SK-N-SH (cell line): Measurements from ENCODE around the gene HSPB3. TPM values are rescaled to one million over a fixed set of nuclear protein-coding genes. Genes with fewer than 3 reads are reported as not detected.

Experiments
- CTCF ChIA-PET: fragments of 300-600, 350-600 bp; formaldehyde crosslinking; extraction: SDS; loops from one replicate; lab custom pipeline; 2021; lab: Yijun Ruan, JAX
- POLR2A ChIA-PET: fragments of 350-600 bp; sonication (Branson Sonifier 250); formaldehyde crosslinking; extraction: SDS; loops from one replicate; lab custom pipeline; 2020; ENCODE audit warnings: antibody characterized with exemption, inconsistent platforms; lab: Yijun Ruan, JAX
- DNase-seq: peaks from one replicate; pipeline ENCODE4 v3.0.0; 2012
- H2AFZ ChIP-seq: fragments of 200-600 bp; sonication (generic); 2 replicates; pipeline ENCODE4 v1.8.1; 2016; ENCODE audit warnings: antibody characterized with exemption, mild to moderate bottlenecking, low read depth
- H3F3A ChIP-seq: fragments of 200-600 bp; sonication (generic); replicated peaks from 2 replicates; pipeline ENCODE3; 2016; ENCODE audit warnings: antibody characterized with exemption, mild to moderate bottlenecking; ENCODE audit not compliant: insufficient read depth
- H3K27ac ChIP-seq, 2 experiments: fragments of 200-500 bp in 1 of 2; fragments of 200-600 bp in 1 of 2; sonication (Bioruptor generic) in 1 of 2; sonication (generic), shearing (Covaris generic) in 1 of 2; 2 replicates each; pipeline versions ENCODE4 v1.5.1 to v1.6.1; 2014 to 2016; ENCODE audit warnings: low read depth in 2 of 2, inconsistent platforms in 1 of 2, low read length in 1 of 2, mild to moderate bottlenecking in 1 of 2, mixed read lengths in 1 of 2
- H3K27me3 ChIP-seq: fragments of 200-600 bp; sonication (generic), shearing (Covaris generic); 2 replicates; pipeline ENCODE4 v1.6.1; 2016; ENCODE audit warnings: mixed run types; ENCODE audit not compliant: insufficient read depth
- H3K36me3 ChIP-seq, 2 experiments: fragments of 200-500 bp in 1 of 2; fragments of 200-600 bp in 1 of 2; sonication (Bioruptor generic) in 1 of 2; sonication (generic) in 1 of 2; replicated peaks in 1 of 2; 2 replicates each; pipeline versions ENCODE3 to v1.5.1; 2014 to 2016; ENCODE audit warnings: low read length in 1 of 2, mild to moderate bottlenecking in 1 of 2; ENCODE audit not compliant: insufficient read depth in 2 of 2, control insufficient read depth in 1 of 2
- H3K4me1 ChIP-seq, 2 experiments: fragments of 200-500 bp in 1 of 2; fragments of 200-600 bp in 1 of 2; sonication (Bioruptor generic) in 1 of 2; sonication (generic), shearing (Covaris generic) in 1 of 2; 2 replicates each; pipeline versions ENCODE4 v1.5.1 to v1.6.1; 2014 to 2016; ENCODE audit warnings: low read depth in 1 of 2, low read length in 1 of 2, mixed run types in 1 of 2; ENCODE audit not compliant: insufficient read depth in 2 of 2, control insufficient read depth in 1 of 2
- H3K4me2 ChIP-seq: fragments of 200-600 bp; sonication (generic), shearing (Covaris generic); 2 replicates; pipeline ENCODE4 v1.6.1; 2017; ENCODE audit warnings: mixed run types
- H3K4me3 ChIP-seq, 2 experiments: fragments of 200-500 bp in 1 of 2; fragments of 200-600 bp in 1 of 2; sonication (Bioruptor generic) in 1 of 2; sonication (generic), shearing (Covaris generic) in 1 of 2; 2 replicates each; pipeline versions ENCODE4 v1.5.1 to v1.8.1; 2014 to 2016; ENCODE audit warnings: low read depth in 2 of 2, inconsistent platforms in 1 of 2, low read length in 1 of 2, mild to moderate bottlenecking in 1 of 2, mixed read lengths in 1 of 2, moderate library complexity in 1 of 2
- H3K79me2 ChIP-seq: fragments of 200-600 bp; sonication (generic); 2 replicates; pipeline ENCODE4 v1.8.1; 2017; ENCODE audit warnings: mild to moderate bottlenecking; ENCODE audit not compliant: insufficient read depth
- H3K9ac ChIP-seq: fragments of 200-600 bp; sonication (generic); 2 replicates; pipeline ENCODE4 v1.6.1; 2017; ENCODE audit warnings: mixed run types
- H3K9me2 ChIP-seq: fragments of 200-600 bp; sonication (generic); 2 replicates; pipeline ENCODE4 v1.6.1; 2017; ENCODE audit warnings: mixed run types
- H3K9me3 ChIP-seq: fragments of 200-600 bp; sonication (generic); 2 replicates; pipeline ENCODE4 v1.6.1; 2017; ENCODE audit warnings: mixed run types, mild to moderate bottlenecking, moderate library complexity
- H4K20me1 ChIP-seq: fragments of 200-600 bp; sonication (generic); 2 replicates; pipeline ENCODE4 v1.6.1; 2017; ENCODE audit warnings: mild to moderate bottlenecking, mixed run types; ENCODE audit not compliant: insufficient read depth
- EP300 ChIP-seq, 2 experiments: IDR thresholded peaks; 2 replicates each; pipeline versions ENCODE4 v1.4.0 to v1.6.1; 2012; ENCODE audit warnings: borderline replicate concordance in 1 of 2, low read depth in 1 of 2, low read length in 1 of 2
- EZH2phosphoT487 ChIP-seq: fragments of 200-600 bp; sonication (generic); IDR thresholded peaks from 2 replicates; pipeline ENCODE4 v1.6.1; 2017; ENCODE audit warnings: low read depth, mixed run types, mild to moderate bottlenecking, antibody characterized with exemption, moderate library complexity, borderline replicate concordance
- FOSL2 ChIP-seq: IDR thresholded peaks from 2 replicates; pipeline ENCODE4 v1.4.0; 2012; ENCODE audit warnings: low read depth, mild to moderate bottlenecking, moderate library complexity, borderline replicate concordance
- FOXM1 ChIP-seq: IDR thresholded peaks from 2 replicates; pipeline ENCODE4 v1.4.0; 2012; ENCODE audit warnings: low read depth, mild to moderate bottlenecking
- JUND ChIP-seq: IDR thresholded peaks from 2 replicates; pipeline ENCODE4 v1.4.0; 2012
- NFIC ChIP-seq: IDR thresholded peaks from 2 replicates; pipeline ENCODE4 v1.4.0; 2012; ENCODE audit warnings: borderline replicate concordance
- POLR2AphosphoS5 ChIP-seq: IDR thresholded peaks from 2 replicates; pipeline ENCODE4 v1.6.1; 2012; ENCODE audit warnings: low read depth, low read length
- RXRA ChIP-seq: IDR thresholded peaks from 2 replicates; pipeline ENCODE4 v1.4.0; 2012; ENCODE audit warnings: low read depth, mild to moderate bottlenecking, borderline replicate concordance
- TAF1 ChIP-seq: IDR thresholded peaks from 2 replicates; pipeline ENCODE4 v1.6.1; 2012; ENCODE audit warnings: low read depth, mild to moderate bottlenecking, low read length, moderate library complexity, borderline replicate concordance
- TCF12 ChIP-seq: IDR thresholded peaks from 2 replicates; pipeline ENCODE4 v1.4.0; 2012
- WGBS: methylation state at CpG from one replicate; pipeline ENCODE4 v1.1.6; 2017; ENCODE audit warnings: low lambda C conversion rate; 5-methylcytosine and 5-hydroxymethylcytosine counted together
- polyA plus RNA-seq, 3 experiments: library from polyadenylated mRNA; depleted of rRNA; stranded (reverse); fragments of >200 nt; gene quantifications; 2 replicates each; pipeline ENCODE4 v1.2.3, GENCODE V29; 2012
- TF ChIP-seq, protein P1 (sequence below): IDR thresholded peaks from 2 replicates; pipeline ENCODE4 v1.6.1; 2012; ENCODE audit warnings: mild to moderate bottlenecking, low read depth, low read length, moderate library complexity
- TF ChIP-seq, protein P2 (sequence below): fragments of 150-350 bp; IDR thresholded peaks from 2 replicates; pipeline ENCODE4 v1.6.1; 2016; ENCODE audit warnings: mild to moderate bottlenecking, low read depth, low read length
- TF ChIP-seq, protein P3 (sequence below): fragments of 150-350 bp; IDR thresholded peaks from 2 replicates; pipeline ENCODE4 v1.6.1; 2017; ENCODE audit warnings: antibody characterized with exemption, low read length, low read depth, borderline replicate concordance
- TF ChIP-seq, protein P4 (sequence below): IDR thresholded peaks from 2 replicates; pipeline ENCODE4; 2012

The HSPB3 gene
- polyA plus RNA-seq, 1 of the 3 experiments (the other 2 are of a cell fraction): 3.3 TPM

DNA sequence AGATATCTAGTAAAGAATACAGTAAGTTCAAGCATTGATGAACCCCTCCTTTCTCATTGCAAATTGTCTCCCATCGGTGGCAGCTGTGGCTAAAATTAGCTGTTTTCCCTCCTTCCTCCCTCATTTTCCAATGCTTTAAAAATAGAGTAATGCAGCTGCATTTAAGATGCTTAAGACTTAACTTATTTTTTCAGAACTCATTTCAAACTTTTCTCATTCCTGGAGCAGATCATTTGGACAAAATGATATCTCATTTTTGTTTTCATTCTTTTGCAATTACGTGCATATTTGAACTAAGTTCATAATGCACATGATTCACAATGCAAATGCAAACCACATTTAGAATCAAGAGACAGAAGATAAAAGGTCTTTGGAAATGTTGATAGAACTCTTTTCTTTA is 14.6 kb downstream of the HSPB3 start:
- H3K4me2 ChIP-seq: peak overlapping the region; percentile 83
- H3K79me2 ChIP-seq: no peaks in the 10 kb centered on the region
- no peaks in the 10 kb centered on the region for H3K36me3 ChIP-seq
- no peaks in the 10 kb centered on the region for H3K9me3 ChIP-seq
- peak overlapping the region; percentile 70 to 71; a peak in 3 of 4 replicates for H3K27ac ChIP-seq
- 8% methylated on average over 2 of the region's 2 CpGs for WGBS
- TF ChIP-seq, protein P1, sequence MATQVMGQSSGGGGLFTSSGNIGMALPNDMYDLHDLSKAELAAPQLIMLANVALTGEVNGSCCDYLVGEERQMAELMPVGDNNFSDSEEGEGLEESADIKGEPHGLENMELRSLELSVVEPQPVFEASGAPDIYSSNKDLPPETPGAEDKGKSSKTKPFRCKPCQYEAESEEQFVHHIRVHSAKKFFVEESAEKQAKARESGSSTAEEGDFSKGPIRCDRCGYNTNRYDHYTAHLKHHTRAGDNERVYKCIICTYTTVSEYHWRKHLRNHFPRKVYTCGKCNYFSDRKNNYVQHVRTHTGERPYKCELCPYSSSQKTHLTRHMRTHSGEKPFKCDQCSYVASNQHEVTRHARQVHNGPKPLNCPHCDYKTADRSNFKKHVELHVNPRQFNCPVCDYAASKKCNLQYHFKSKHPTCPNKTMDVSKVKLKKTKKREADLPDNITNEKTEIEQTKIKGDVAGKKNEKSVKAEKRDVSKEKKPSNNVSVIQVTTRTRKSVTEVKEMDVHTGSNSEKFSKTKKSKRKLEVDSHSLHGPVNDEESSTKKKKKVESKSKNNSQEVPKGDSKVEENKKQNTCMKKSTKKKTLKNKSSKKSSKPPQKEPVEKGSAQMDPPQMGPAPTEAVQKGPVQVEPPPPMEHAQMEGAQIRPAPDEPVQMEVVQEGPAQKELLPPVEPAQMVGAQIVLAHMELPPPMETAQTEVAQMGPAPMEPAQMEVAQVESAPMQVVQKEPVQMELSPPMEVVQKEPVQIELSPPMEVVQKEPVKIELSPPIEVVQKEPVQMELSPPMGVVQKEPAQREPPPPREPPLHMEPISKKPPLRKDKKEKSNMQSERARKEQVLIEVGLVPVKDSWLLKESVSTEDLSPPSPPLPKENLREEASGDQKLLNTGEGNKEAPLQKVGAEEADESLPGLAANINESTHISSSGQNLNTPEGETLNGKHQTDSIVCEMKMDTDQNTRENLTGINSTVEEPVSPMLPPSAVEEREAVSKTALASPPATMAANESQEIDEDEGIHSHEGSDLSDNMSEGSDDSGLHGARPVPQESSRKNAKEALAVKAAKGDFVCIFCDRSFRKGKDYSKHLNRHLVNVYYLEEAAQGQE: no peak
- TF ChIP-seq NFIC (peak; percentile 41; the same call in 1 of the 2 replicates), TAF1 (no peak), TCF12 (peak; percentile 81), JUND (peak; percentile 42), EZH2phosphoT487 (no peak), POLR2AphosphoS5 (no peak), RXRA (peak; percentile 36; the same call in 1 of the 2 replicates), EP300 (IDR thresholded peaks at IDR 0.05; ENCODE audit: borderline replicate concordance in 1 of 2, low read depth in 1 of 2, low read length in 1 of 2) (peak in 1 of 2 experiments; percentile 21; a peak in 1 of 4 replicates), FOSL2 (peak; percentile 37; the same call in 1 of the 2 replicates), FOXM1 (no peak)
- TF ChIP-seq, protein P2, sequence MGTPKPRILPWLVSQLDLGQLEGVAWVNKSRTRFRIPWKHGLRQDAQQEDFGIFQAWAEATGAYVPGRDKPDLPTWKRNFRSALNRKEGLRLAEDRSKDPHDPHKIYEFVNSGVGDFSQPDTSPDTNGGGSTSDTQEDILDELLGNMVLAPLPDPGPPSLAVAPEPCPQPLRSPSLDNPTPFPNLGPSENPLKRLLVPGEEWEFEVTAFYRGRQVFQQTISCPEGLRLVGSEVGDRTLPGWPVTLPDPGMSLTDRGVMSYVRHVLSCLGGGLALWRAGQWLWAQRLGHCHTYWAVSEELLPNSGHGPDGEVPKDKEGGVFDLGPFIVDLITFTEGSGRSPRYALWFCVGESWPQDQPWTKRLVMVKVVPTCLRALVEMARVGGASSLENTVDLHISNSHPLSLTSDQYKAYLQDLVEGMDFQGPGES: no peak
- TF ChIP-seq, protein P3, sequence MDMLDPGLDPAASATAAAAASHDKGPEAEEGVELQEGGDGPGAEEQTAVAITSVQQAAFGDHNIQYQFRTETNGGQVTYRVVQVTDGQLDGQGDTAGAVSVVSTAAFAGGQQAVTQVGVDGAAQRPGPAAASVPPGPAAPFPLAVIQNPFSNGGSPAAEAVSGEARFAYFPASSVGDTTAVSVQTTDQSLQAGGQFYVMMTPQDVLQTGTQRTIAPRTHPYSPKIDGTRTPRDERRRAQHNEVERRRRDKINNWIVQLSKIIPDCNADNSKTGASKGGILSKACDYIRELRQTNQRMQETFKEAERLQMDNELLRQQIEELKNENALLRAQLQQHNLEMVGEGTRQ: no peak
- TF ChIP-seq, protein P4, sequence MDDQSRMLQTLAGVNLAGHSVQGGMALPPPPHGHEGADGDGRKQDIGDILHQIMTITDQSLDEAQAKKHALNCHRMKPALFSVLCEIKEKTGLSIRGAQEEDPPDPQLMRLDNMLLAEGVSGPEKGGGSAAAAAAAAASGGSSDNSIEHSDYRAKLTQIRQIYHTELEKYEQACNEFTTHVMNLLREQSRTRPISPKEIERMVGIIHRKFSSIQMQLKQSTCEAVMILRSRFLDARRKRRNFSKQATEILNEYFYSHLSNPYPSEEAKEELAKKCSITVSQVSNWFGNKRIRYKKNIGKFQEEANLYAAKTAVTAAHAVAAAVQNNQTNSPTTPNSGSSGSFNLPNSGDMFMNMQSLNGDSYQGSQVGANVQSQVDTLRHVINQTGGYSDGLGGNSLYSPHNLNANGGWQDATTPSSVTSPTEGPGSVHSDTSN: 0 out of 2 replicates have a peak, but pooled peaks have one; percentile 20
- DNase-seq: no peak
- ChIA-PET POLR2A (no interaction called here), CTCF (interaction anchor here (0.7 to 3.8 kb wide), 2 partner anchors 18 to 19 kb away, joined by 3 to 17 read pairs; no protein-coding TSS in a partner anchor)
- H3K27me3 ChIP-seq: no peaks in the 10 kb centered on the region
- peak overlapping the region; percentile 56; the same call in 1 of the 2 replicates for H3K9ac ChIP-seq
- H3K4me3 ChIP-seq: peak overlapping the region; percentile 37 to 64; a peak in 3 of 4 replicates
- H4K20me1 ChIP-seq: no peaks in the 10 kb centered on the region
- H3F3A ChIP-seq: peaks cover 8% of the 10 kb centered on the region
- no peaks in the 10 kb centered on the region for H3K9me2 ChIP-seq
- peak overlapping the region; percentile 85 for H2AFZ ChIP-seq
- no peaks in the 10 kb centered on the region for H3K4me1 ChIP-seq
